WTC11 (cell line): Measurements from ENCODE around the gene HHIPL1.

Source experiments
- ATF2 ChIP-seq: sonication (generic); formaldehyde crosslinking; IDR thresholded peaks from 2 replicates; pipeline ENCODE4 v1.8.1; 2022; ENCODE audit warnings: low read depth, missing genetic modification reagents, borderline replicate concordance
- CTCF ChIP-seq: fragments of 200-600 bp; IDR thresholded peaks from 2 replicates; pipeline ENCODE4 v1.8.0; 2022; ENCODE audit warnings: antibody characterized with exemption
- IRF1 ChIP-seq: sonication (generic); formaldehyde crosslinking; IDR thresholded peaks from 2 replicates; pipeline ENCODE4 v1.8.0; 2023; ENCODE audit warnings: missing genetic modification reagents
- TCF7 ChIP-seq: sonication (generic); formaldehyde crosslinking; IDR thresholded peaks from 2 replicates; pipeline ENCODE4 v1.8.0; 2022; ENCODE audit warnings: mild to moderate bottlenecking, low read depth, missing genetic modification reagents, moderate library complexity

- TF ChIP-seq IRF1 (no peak), CTCF (no peak), ATF2 (CRISPR knock-in tag) (no peak), TCF7 (CRISPR knock-in tag) (no peak)
These were observed 3.3 kb downstream of the HHIPL1 start for GRCh38 chr14:99648027-99648784.
